Measurements from ENCODE around the gene ARL4D.

- TF ChIP-seq CTCF (IDR thresholded peaks at IDR 0.05) (no peak), POLR2AphosphoS5 (IDR thresholded peaks at IDR 0.05; ENCODE audit: insufficient read depth in 1 of 2, low read depth in 1 of 2) (no peak), POLR2A (IDR thresholded peaks at IDR 0.05) (no peak)
These were observed 45.6 kb downstream of the ARL4D start for GRCh38 chr17:43444223-43445008.
